GM18508 (cell line): ENCODE data around the gene CHMP2B.
"Not testable (repeated sequence)": the region's sequence is repeated elsewhere in the genome, so short reads cannot be mapped to it uniquely, and the experiment has no call there.

Experiments
- ATAC-seq: cut with Tn5 transposase; IDR thresholded peaks from one replicate; pipeline ENCODE4 v1.9.1; 2021; ENCODE audit warnings: moderate number of reproducible peaks; ENCODE audit not compliant: insufficient read depth, unreplicated experiment

Gene CHMP2B

GRCh38 chr3:87305031-87305430 lies 77.9 kb downstream of the CHMP2B start:
- not testable (repeated sequence) for ATAC-seq
